Pancreas (tissue), 10 donors: ENCODE results near the gene SERPINB13. TPM values are rescaled to one million over a fixed set of nuclear protein-coding genes. Genes with fewer than 3 reads are reported as not detected.
"Not testable (repeated sequence)": the region's sequence is repeated elsewhere in the genome, so short reads cannot be mapped to it uniquely, and the experiment has no call there.

Experiments used
- ATAC-seq, 4 donors: fragments of 200-7000 bp; cut with Tn5 transposase; one replicate each; pipeline versions ENCODE4 v1.8.0 to v1.9.1; 2020; ENCODE audit warnings: mild to moderate bottlenecking in 4 of 4, moderate library complexity in 4 of 4
- DNase-seq, 6 donors: peaks; one replicate each; pipeline ENCODE4 v3.0.0-alpha.2; 2020
- FAIRE-seq: peaks from 2 replicates; lab custom pipeline; 2012; peaks lifted over from hg19 to GRCh38; lab: Jason Lieb, UNC
- H3K27ac ChIP-seq, 4 donors: fragments of 200-600 bp; sonication (generic); 1 replicate in 3 of 4; 2 replicates in 1 of 4; pipeline versions ENCODE4 v1.5.0 to v1.8.0; 2020
- H3K27me3 ChIP-seq, 4 donors: fragments of 200-600 bp; one replicate each; pipeline ENCODE4 v1.8.0; 2021
- H3K36me3 ChIP-seq, 3 donors: fragments of 200-600 bp; sonication (generic) in 1 of 3; one replicate each; pipeline versions ENCODE4 v1.5.0 to v1.8.0; 2020 to 2021
- H3K4me1 ChIP-seq, 3 donors: fragments of 200-600 bp; one replicate each; pipeline ENCODE4 v1.8.0; 2021
- H3K4me3 ChIP-seq, 4 donors: fragments of 200-600 bp; sonication (generic) in 2 of 4; one replicate each; pipeline versions ENCODE4 v1.5.0 to v1.8.0; 2020 to 2021
- H3K9me3 ChIP-seq, 4 donors: fragments of 200-600 bp; one replicate each; pipeline ENCODE4 v1.8.0; 2021
- CTCF ChIP-seq, 4 donors: fragments of 200-600 bp; sonication (generic) in 3 of 4; IDR thresholded peaks; one replicate each; pipeline versions ENCODE4 v1.5.0 to v1.8.0; 2021; ENCODE audit warnings: antibody characterized with exemption in 4 of 4
- WGBS, 2 donors: extraction: QIAGEN DNeasy Blood & Tissue Kit; methylation state at CpG; one replicate each; pipeline ENCODE4 v1.1.7; 2013; 5-methylcytosine and 5-hydroxymethylcytosine counted together
- intact Hi-C, 3 donors: fragments of 100-400 bp; cut with DNase I; formaldehyde crosslinking; loops; one replicate each; pipeline versions ENCODE4 v1.11.1 to v1.14.2; 2022
- polyA plus RNA-seq, 2 donors: library from polyadenylated mRNA; stranded (reverse); fragments of 200-250 nt; gene quantifications; one replicate each; pipeline ENCODE4 v1.2.3, GENCODE V29; 2013
- total RNA-seq, 6 donors: library from RNA; stranded (reverse); fragmentation: NEBNext Ultra II Directional in 4 of 6; extraction: Animal tissue kit (Norgen Biotek cat#: 25700) in 4 of 6; gene quantifications; one replicate each; pipeline versions ENCODE4 v1.2.1 to v1.2.4, GENCODE V29; 2021 to 2023
- donor health status: healthy with polysubstance abuse.
- donor health status: DM: no; HTN: no; CAD: no; lungs with moderate emphysema.
- donor health status: DM: no; HTN: no; CAD: no.
- donor health status: control.
- donor health status: control.
- donor health status: Bipolar disorder and iron deficiency.
- donor health status: DM: yes; HTN: yes; CAD: no.
- donor health status: DM: no; HTN: no; CAD: no.
- donor health status: DM: no; HTN: no; CAD: no.
- donor health status: DM: yes; HTN: yes; CAD: no.

Gene SERPINB13
- total and polyA plus RNA-seq, 8 donors = not detected

GRCh38 chr18:63637703-63638102, 50.6 kb downstream of the SERPINB13 start:
- H3K9me3 ChIP-seq = no peaks in the 10 kb centered on the region
- H3K4me1 ChIP-seq = no peaks in the 10 kb centered on the region
- WGBS, 2 donors = 73 to 84% methylated on average over 6 of the region's 6 CpGs
- DNase-seq = no peak
- H3K27ac ChIP-seq = no peak overlapping the region
- intact Hi-C loops = no loop called here
- no peak for FAIRE-seq
- no peaks in the 10 kb centered on the region for H3K36me3 ChIP-seq
- ATAC-seq = no peak
- H3K4me3 ChIP-seq = no peak overlapping the region
- no peak for TF ChIP-seq CTCF (IDR thresholded peaks at IDR 0.05)
- no peaks in the 10 kb centered on the region for H3K27me3 ChIP-seq

- H3K27me3 ChIP-seq, H3K9me3 ChIP-seq, ATAC-seq, FAIRE-seq, DNase-seq, H3K4me3 ChIP-seq, H3K36me3 ChIP-seq, H3K27ac ChIP-seq, intact Hi-C loops, H3K4me1 ChIP-seq: not testable (repeated sequence)
- 74 to 78% methylated on average over 4 of the region's 4 CpGs for WGBS, 2 donors
Observed at GRCh38 chr18:63641157-63641680, 54.1 kb downstream of the SERPINB13 start.

- 70 to 82% methylated on average over 4 of the region's 4 CpGs for WGBS, 2 donors
- FAIRE-seq, H3K27ac ChIP-seq, ATAC-seq, H3K9me3 ChIP-seq, H3K4me3 ChIP-seq, DNase-seq, H3K36me3 ChIP-seq, intact Hi-C loops, H3K27me3 ChIP-seq, H3K4me1 ChIP-seq: not testable (repeated sequence)
Observed at GRCh38 chr18:63642668-63643356, 55.7 kb downstream of the SERPINB13 start.

- DNase-seq, H3K4me1 ChIP-seq, intact Hi-C loops, H3K27ac ChIP-seq, H3K9me3 ChIP-seq, H3K27me3 ChIP-seq, FAIRE-seq, H3K4me3 ChIP-seq, H3K36me3 ChIP-seq, ATAC-seq: not testable (repeated sequence)
- WGBS, 2 donors = 74 to 92% methylated on average over 1 of the region's 2 CpGs
Observed at GRCh38 chr18:63644142-63644541, 57.0 kb downstream of the SERPINB13 start, which contains the start of gene SERPINB4. TSS of gene SERPINB4 (minus strand) at chr18:63644256. CDS start at chr18:63643577, 679 bp downstream.

- H3K27ac ChIP-seq, H3K27me3 ChIP-seq, H3K36me3 ChIP-seq, DNase-seq, ATAC-seq, H3K4me3 ChIP-seq, intact Hi-C loops, H3K9me3 ChIP-seq, H3K4me1 ChIP-seq: not testable (repeated sequence)
- peak; percentile 88 for FAIRE-seq
- 89 to 93% methylated on average over 1 of the region's 1 CpG for WGBS, 2 donors
Observed at GRCh38 chr18:63644694-63645093, 57.6 kb downstream of the SERPINB13 start.

- H3K27ac ChIP-seq = no peak overlapping the region
- intact Hi-C loops = no loop called here
- no peak overlapping the region for H3K4me3 ChIP-seq
- FAIRE-seq (no peak), DNase-seq (no peak), ATAC-seq (no peak)
- H3K4me1 ChIP-seq = no peaks in the 10 kb centered on the region
- H3K36me3 ChIP-seq = no peaks in the 10 kb centered on the region
- no peak for TF ChIP-seq CTCF (IDR thresholded peaks at IDR 0.05)
- no peaks in the 10 kb centered on the region for H3K9me3 ChIP-seq
- H3K27me3 ChIP-seq = no peaks in the 10 kb centered on the region
Observed at GRCh38 chr18:63646936-63647335, 59.8 kb downstream of the SERPINB13 start.

GRCh38 chr18:63648241-63648640, 61.1 kb downstream of the SERPINB13 start:
- DNase-seq (no peak), FAIRE-seq (no peak), ATAC-seq (no peak)
- no peak for TF ChIP-seq CTCF (IDR thresholded peaks at IDR 0.05)
- 58 to 65% methylated on average over 7 of the region's 7 CpGs for WGBS, 2 donors
- no peaks in the 10 kb centered on the region for H3K4me1 ChIP-seq
- no peak overlapping the region for H3K27ac ChIP-seq
- H3K4me3 ChIP-seq = no peak overlapping the region
- H3K27me3 ChIP-seq = no peaks in the 10 kb centered on the region
- no peaks in the 10 kb centered on the region for H3K9me3 ChIP-seq
- intact Hi-C loops = no loop called here
- H3K36me3 ChIP-seq = no peaks in the 10 kb centered on the region
